Loucy (cell line): Measurements from ENCODE around the gene AGPAT1.

ENCODE experiments used
- EZH2phosphoT487 ChIP-seq: fragments of 200-600 bp; IDR thresholded peaks from 2 replicates; pipeline ENCODE4 v1.6.1; 2018; ENCODE audit warnings: antibody characterized with exemption, mild to moderate bottlenecking, moderate library complexity, borderline replicate concordance
- TF ChIP-seq, protein P1 (sequence below): fragments of 200-600 bp; sonication (generic); conservative IDR thresholded peaks from 2 replicates; pipeline ENCODE4 v1.5.1; 2014; ENCODE audit warnings: mild to moderate bottlenecking, antibody characterized with exemption, low read length

DNA sequence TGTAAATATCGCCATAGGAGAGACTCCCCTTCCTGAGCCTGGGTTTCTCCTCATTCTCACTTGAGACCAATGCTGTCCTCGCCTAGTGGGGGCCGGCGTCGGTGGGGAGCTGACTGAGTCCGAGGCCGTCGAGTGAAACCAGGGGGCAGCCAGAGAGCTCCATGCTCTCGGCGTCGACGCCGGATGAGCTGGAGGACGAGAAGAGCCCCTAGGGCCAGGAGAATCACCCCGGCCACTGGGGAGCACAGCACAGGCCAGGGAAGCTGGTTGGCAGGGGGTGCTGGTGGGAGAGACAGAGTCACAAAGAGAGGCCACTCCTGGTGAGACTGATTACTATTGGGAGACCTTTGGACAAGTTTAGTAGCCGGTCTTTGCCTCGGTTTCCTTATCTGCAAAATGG, 23.0 kb upstream of the AGPAT1 start:
- TF ChIP-seq, protein P1, sequence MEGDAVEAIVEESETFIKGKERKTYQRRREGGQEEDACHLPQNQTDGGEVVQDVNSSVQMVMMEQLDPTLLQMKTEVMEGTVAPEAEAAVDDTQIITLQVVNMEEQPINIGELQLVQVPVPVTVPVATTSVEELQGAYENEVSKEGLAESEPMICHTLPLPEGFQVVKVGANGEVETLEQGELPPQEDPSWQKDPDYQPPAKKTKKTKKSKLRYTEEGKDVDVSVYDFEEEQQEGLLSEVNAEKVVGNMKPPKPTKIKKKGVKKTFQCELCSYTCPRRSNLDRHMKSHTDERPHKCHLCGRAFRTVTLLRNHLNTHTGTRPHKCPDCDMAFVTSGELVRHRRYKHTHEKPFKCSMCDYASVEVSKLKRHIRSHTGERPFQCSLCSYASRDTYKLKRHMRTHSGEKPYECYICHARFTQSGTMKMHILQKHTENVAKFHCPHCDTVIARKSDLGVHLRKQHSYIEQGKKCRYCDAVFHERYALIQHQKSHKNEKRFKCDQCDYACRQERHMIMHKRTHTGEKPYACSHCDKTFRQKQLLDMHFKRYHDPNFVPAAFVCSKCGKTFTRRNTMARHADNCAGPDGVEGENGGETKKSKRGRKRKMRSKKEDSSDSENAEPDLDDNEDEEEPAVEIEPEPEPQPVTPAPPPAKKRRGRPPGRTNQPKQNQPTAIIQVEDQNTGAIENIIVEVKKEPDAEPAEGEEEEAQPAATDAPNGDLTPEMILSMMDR, result no peak
- TF ChIP-seq EZH2phosphoT487, result no peak
